NCI-H146 (cell line): ENCODE measurements around the gene ARID3A.

Source experiments
- DNase-seq: peaks from one replicate; lab custom pipeline; 2025; lab: John Stamatoyannopoulos, UW

ARID3A gene

GRCh38 chr19:963486-963951 is 37.7 kb downstream of the ARID3A start:
- no peak for DNase-seq

GRCh38 chr19:964116-964520 is 38.3 kb downstream of the ARID3A start:
- no peak for DNase-seq

GRCh38 chr19:964761-965694 is 39.2 kb downstream of the ARID3A start:
- DNase-seq, result no peak

- no peak for DNase-seq
Observed at GRCh38 chr19:966485-967088, 40.8 kb downstream of the ARID3A start.

GRCh38 chr19:970695-971094 is 44.9 kb downstream of the ARID3A start:
- no peak for DNase-seq

GRCh38 chr19:971795-972194 is 46.0 kb downstream of the ARID3A start:
- DNase-seq, result no peak

- no peak for DNase-seq
Observed at GRCh38 chr19:972281-972680, 46.4 kb downstream of the ARID3A start.

GRCh38 chr19:973726-974563 is 48.1 kb downstream of the ARID3A start:
- DNase-seq, result no peak

- no peak for DNase-seq
Observed at GRCh38 chr19:974564-975257, 48.9 kb downstream of the ARID3A start.

GRCh38 chr19:976476-976875 is 50.6 kb downstream of the ARID3A start:
- no peak for DNase-seq

GRCh38 chr19:977058-977464 is 51.2 kb downstream of the ARID3A start:
- DNase-seq, result no peak

GRCh38 chr19:979318-979741 is 53.5 kb downstream of the ARID3A start:
- DNase-seq, result no peak

- DNase-seq, result peak; percentile 43
Observed at GRCh38 chr19:980133-980998, 54.5 kb downstream of the ARID3A start.

GRCh38 chr19:982567-983170 is 56.8 kb downstream of the ARID3A start:
- DNase-seq, result peak; percentile 33

GRCh38 chr19:984165-984967 is 58.5 kb downstream of the ARID3A start, which contains the start of gene WDR18:
Gene WDR18 (plus strand): TSS chr19:984345. CDS start chr19:984354, 9 bp downstream.
- DNase-seq, result peak; percentile 83

GRCh38 chr19:986083-986482 is 60.2 kb downstream of the ARID3A start:
- DNase-seq, result no peak

GRCh38 chr19:988081-988480 is 62.2 kb downstream of the ARID3A start:
- no peak for DNase-seq

GRCh38 chr19:988510-988909 is 62.7 kb downstream of the ARID3A start:
- DNase-seq, result no peak

- DNase-seq, result no peak
Observed at GRCh38 chr19:989381-990081, 63.7 kb downstream of the ARID3A start.
